HG03108 (cell line): ENCODE results near the gene MMP25.
A peak's percentile ranks its signal among the peaks of the same experiment; 100 is the strongest.

ENCODE experiments used
- ATAC-seq: cut with Tn5 transposase; IDR thresholded peaks from one replicate; pipeline ENCODE4 v1.9.1; 2021; ENCODE audit warnings: moderate library complexity; ENCODE audit not compliant: unreplicated experiment

Gene MMP25

GRCh38 chr16:3089717-3090592 is 43.6 kb downstream of the MMP25 start:
- ATAC-seq = no peak

- ATAC-seq = no peak
Measured at GRCh38 chr16:3091551-3091950, 45.2 kb downstream of the MMP25 start.

DNA sequence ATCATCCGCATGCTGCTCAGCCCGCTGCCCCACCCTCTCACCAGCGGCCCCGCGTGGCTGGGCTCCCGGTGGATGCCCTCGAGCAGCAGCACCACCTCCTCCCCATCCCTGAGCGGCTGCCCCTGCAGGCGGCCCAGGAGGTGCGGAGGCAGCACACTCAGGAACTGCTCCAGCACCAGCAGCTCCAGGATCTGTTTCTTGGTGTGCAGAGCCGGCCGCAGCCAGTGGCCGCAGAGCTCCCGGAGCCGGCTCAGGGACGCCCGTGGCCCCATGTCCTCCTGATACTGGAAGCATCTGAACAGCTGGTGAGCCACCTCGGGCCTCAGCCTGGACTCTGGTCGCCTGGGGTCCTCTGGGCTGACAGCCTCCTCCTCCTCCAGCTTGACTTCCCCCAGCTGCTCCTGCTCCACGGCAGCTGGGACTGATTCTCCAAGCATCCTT is 46.2 kb downstream of the MMP25 start:
- ATAC-seq = no peak

DNA sequence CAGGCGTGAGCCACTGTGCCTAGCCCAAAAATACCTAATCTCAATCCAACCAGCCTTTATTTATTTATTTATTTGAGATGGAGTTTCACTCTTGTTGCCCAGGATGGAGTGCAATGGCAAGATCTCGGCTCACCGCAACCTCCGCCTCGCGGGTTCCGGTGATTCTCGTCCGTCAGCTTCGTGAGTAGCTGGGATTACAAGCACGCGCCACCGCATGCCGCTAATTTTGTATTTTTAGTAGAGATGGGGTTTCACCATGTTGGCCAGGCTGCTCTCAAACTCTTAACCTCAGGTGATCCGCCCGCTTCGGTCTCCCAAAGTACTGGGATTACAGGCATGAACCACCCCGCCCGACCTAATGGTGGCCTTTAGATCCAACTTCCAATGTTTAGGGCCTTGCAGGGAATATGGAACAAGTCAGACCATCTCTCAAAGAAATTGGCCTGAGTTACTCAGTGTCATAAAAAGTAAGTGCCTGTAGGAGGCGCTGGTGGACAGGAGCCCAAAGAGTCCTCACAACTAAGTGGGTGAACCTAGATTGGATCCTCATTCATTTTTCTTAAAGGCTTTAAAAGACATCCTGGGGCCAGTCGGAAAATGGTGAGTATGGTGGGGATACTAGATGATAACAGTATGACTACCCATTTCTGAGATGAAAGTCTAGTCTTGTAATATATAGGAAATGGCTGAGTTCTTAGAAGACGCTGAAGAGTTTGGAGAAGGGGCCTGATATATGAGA is 48.1 kb downstream of the MMP25 start:
- no peak for ATAC-seq

- ATAC-seq = peak; percentile 66
Measured at GRCh38 chr16:3095869-3096268, 49.5 kb downstream of the MMP25 start.

- ATAC-seq = no peak
Measured at GRCh38 chr16:3096362-3096761, 50.0 kb downstream of the MMP25 start.

DNA sequence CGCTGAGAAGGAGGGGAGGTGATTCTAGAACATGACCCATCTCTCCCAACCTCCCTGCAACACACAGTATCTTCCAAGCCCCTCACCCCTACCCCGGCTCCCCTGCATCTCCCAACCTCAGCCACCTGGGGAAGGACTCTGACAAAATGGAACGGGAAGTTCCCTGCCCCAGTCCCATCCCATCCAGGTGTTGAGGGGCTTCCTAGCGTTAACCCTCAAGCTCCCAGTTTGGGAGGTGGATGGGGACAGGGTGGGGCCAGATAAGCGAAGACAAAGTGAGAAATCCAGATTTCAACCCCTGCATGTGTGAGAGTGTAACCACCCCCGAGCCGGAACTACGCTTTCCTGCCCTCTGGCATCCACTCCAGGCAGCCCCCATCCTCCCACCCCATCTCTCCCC is 50.9 kb downstream of the MMP25 start:
- ATAC-seq = no peak

- ATAC-seq = no peak
Measured at GRCh38 chr16:3098459-3099394, 52.4 kb downstream of the MMP25 start, which contains the start of gene ZSCAN10. Gene ZSCAN10 (minus strand): TSS chr16:3099294. CDS start chr16:3092937, 6,357 bp downstream.

- ATAC-seq = no peak
Measured at GRCh38 chr16:3099395-3099731, 53.0 kb downstream of the MMP25 start.

DNA sequence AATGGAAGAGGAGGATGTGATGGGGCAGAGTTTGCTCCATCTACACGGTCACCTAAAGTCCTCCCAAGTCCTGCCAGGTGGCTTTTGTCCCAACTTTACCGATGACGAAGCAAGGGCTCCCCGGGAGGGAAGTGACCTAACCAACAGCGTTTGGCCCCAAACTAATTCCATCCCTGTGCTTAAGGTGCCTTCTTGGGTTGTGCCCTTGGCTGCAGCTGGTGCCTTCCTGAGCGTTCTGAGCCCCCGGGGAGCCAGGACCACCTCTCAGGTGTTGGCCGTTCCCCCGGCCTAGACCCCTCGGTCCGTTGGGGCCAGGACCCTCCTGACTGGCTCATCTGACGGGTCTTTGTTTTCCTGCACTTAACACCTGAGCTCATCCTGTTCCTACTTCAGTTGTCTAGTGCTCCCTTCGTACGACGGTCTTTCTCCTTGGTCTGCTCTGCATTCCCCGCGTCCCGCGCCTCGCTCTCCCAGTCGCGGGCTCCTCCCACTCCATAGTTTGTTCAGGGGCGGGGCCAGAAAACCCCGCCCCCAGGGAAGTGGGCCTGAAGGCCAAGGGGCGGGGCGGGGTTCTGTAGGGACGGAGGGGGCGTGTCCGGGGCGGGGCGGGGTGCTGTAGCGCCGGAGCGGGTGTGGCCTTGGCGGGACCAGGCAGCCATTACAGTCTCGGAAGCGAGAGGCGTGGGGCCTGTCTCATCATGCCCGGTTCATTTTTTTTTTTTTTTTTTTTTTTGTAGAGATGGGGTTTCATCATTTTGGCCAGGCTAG is 53.6 kb downstream of the MMP25 start:
- ATAC-seq = peak; percentile 59

- ATAC-seq = no peak
Measured at GRCh38 chr16:3101018-3101840, 54.9 kb downstream of the MMP25 start.

DNA sequence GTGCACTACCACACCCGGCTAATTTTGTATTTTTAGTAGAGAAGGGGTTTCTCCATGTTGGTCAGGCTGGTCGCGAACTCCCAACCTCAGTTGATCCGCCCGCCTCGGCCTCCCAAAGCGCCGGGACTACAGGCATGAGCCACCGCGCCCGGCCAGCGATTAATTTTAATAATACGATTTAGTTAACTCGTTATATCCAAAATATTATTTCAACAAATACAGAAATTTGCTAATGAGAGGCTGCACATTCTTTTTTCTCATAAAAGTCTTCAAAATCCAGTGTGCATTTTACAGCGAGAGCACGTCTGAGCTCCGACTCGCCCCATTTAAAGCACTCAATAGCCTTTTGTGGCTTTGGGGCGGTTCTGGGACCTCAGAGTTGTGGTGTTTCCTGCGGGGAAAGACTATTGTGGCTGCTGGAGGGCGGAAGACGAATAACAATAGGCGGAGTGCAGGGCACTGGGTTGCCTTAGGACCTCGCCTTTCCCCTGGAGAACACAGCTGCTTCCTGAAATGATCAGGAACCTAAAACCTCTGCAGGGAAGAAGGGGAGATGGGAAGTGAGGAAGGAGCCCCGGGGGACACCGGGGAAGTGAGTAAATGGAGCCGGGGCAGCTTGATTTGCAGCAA is 55.6 kb downstream of the MMP25 start:
- ATAC-seq = no peak

DNA sequence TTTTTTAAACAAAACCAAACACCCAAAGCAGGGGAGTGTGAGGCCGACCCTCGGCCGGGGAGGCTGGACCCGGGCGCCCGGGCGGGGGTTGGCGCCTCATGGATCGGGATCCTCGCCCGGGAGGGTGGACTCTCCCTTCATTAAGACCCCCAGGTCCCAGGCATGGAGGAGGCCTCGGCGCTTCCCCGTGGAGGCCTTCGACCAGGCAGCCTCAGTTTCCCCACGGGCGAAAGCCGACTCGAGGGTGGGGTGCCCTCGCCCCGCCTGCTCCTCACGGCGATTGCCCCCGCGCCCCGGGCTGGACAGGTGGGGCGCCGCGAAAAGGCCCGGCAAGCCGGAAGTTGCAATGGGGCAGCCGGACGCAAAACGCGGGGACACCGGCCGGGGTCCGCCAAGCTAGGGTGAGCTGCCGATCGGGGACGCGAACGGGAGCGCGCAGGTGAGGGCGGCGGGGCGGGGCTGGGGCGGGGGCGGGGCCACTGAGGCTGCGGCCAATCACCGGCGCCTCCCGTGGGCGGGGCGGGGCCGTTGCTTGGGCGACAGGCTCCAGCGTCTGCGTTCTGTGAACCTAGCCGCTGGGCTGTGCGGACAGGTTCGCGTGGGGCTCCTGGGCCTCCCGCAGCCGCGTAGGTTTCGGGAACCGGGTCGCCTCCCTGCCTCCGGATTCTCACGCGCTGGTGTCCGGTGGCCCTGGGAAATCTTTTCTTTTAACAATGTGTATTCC is 60.0 kb downstream of the MMP25 start:
- peak; percentile 70 for ATAC-seq
